Esophagus muscularis mucosa (tissue), 4 donors: Measurements from ENCODE around the gene DNAH11. TPM values are rescaled to one million over a fixed set of nuclear protein-coding genes. Genes with fewer than 3 reads are reported as not detected.
"Not testable (repeated sequence)": the region's sequence is repeated elsewhere in the genome, so short reads cannot be mapped to it uniquely, and the experiment has no call there.

Experiments
- DNase-seq: peaks from one replicate; pipeline ENCODE4 v3.0.0-alpha.2; 2017; ENCODE audit errors: extremely low spot score
- H3K27ac ChIP-seq, 4 donors: fragments of 200-600 bp; sonication (generic); replicated peaks in 1 of 4; 1 replicate in 3 of 4; 2 replicates in 1 of 4; pipeline ENCODE4 v1.5.1; 2016 to 2019; ENCODE audit warnings: mild to moderate bottlenecking in 1 of 4
- H3K27me3 ChIP-seq, 4 donors: fragments of 200-600 bp; sonication (generic); one replicate each; pipeline versions ENCODE4 v1.5.1 to v1.6.0; 2016 to 2019
- H3K36me3 ChIP-seq, 4 donors: fragments of 200-600 bp; sonication (generic); one replicate each; pipeline ENCODE4 v1.5.1; 2016 to 2019
- H3K4me1 ChIP-seq, 4 donors: fragments of 200-600 bp; sonication (generic); one replicate each; pipeline ENCODE4 v1.5.1; 2016 to 2019
- H3K4me3 ChIP-seq, 4 donors: fragments of 200-600 bp; sonication (generic); 1 replicate in 2 of 4; 2 replicates in 2 of 4; pipeline ENCODE4 v1.5.1; 2016 to 2019; ENCODE audit warnings: mild to moderate bottlenecking in 4 of 4, moderate library complexity in 1 of 4
- H3K9me3 ChIP-seq, 4 donors: fragments of 200-600 bp; sonication (generic); 1 replicate in 3 of 4; 2 replicates in 1 of 4; pipeline ENCODE4 v1.5.1; 2016 to 2019
- EP300 ChIP-seq: sonication (generic); formaldehyde crosslinking; IDR thresholded peaks from one replicate; pipeline ENCODE4 v1.6.1; 2017; ENCODE audit warnings: antibody characterized with exemption
- POLR2A ChIP-seq: fragments of 450-650 bp; IDR thresholded peaks from one replicate; pipeline ENCODE4 v1.6.1; 2017; ENCODE audit warnings: antibody characterized with exemption, moderate library complexity, mild to moderate bottlenecking, low read depth
- POLR2AphosphoS5 ChIP-seq, 2 donors: sonication (generic); formaldehyde crosslinking; IDR thresholded peaks; one replicate each; pipeline ENCODE4 v1.6.1; 2017; ENCODE audit warnings: antibody characterized with exemption in 2 of 2
- WGBS: methylation state at CpG from one replicate; pipeline ENCODE4 v1.1.5; 2018; 5-methylcytosine and 5-hydroxymethylcytosine counted together
- intact Hi-C: fragments of 100-400 bp; cut with DNase I; formaldehyde crosslinking; loops from one replicate; pipeline ENCODE4 v1.15.1; 2023
- total RNA-seq, 4 donors: library from RNA; depleted of rRNA; stranded (reverse); fragments of >200 nt; gene quantifications; one replicate each; pipeline versions ENCODE4 v1.1.0 to v1.2.1, GENCODE V29; 2016
- TF ChIP-seq, protein P1 (sequence below), 3 experiments: fragments of 200-600 bp in 2 of 3; fragments of 450-650 bp in 1 of 3; sonication (generic) in 2 of 3; IDR thresholded peaks; one replicate each; pipeline ENCODE4 v1.5.1; 2017 to 2019; ENCODE audit warnings: antibody characterized with exemption in 3 of 3, mild to moderate bottlenecking in 2 of 3, moderate library complexity in 1 of 3

Gene DNAH11
- total RNA-seq, 4 donors from 2014 or later, result 8.7 to 16.6 (median 13.1) TPM

DNA sequence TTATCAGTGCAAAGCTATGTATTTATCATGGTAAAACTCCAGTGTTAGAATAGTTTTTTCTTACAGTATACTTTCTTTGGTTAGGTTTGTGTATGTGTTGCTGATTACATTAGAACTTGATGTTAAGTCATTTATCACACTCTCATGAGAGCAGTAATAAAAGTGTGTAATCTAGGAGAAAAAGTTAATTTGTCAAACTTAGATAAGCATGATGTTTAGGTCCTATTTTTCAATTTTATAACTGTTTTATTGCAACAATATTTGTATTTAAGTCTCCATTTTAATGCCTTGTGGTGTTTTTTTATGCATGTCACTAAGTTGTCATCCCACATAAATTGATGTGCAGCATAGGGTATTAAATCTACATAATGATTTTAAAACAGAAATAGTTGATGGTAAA lies 28.8 kb upstream of the DNAH11 start:
- no peaks in the 10 kb centered on the region for H3K9me3 ChIP-seq
- peaks cover 0 to 11% (median 8%) of the 10 kb centered on the region in 4 donors for H3K36me3 ChIP-seq
- TF ChIP-seq, protein P1, sequence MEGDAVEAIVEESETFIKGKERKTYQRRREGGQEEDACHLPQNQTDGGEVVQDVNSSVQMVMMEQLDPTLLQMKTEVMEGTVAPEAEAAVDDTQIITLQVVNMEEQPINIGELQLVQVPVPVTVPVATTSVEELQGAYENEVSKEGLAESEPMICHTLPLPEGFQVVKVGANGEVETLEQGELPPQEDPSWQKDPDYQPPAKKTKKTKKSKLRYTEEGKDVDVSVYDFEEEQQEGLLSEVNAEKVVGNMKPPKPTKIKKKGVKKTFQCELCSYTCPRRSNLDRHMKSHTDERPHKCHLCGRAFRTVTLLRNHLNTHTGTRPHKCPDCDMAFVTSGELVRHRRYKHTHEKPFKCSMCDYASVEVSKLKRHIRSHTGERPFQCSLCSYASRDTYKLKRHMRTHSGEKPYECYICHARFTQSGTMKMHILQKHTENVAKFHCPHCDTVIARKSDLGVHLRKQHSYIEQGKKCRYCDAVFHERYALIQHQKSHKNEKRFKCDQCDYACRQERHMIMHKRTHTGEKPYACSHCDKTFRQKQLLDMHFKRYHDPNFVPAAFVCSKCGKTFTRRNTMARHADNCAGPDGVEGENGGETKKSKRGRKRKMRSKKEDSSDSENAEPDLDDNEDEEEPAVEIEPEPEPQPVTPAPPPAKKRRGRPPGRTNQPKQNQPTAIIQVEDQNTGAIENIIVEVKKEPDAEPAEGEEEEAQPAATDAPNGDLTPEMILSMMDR (IDR thresholded peaks at IDR 0.05), result no peak
- no peak for TF ChIP-seq POLR2AphosphoS5 (IDR thresholded peaks at IDR 0.05)
- TF ChIP-seq EP300, result no peak
- TF ChIP-seq POLR2A, result no peak
- no peaks in the 10 kb centered on the region for H3K27me3 ChIP-seq
- intact Hi-C loops, result no loop called here
- H3K4me1 ChIP-seq, result no peaks in the 10 kb centered on the region
- DNase-seq, result no peak
- H3K27ac ChIP-seq, result no peak overlapping the region
- no peak overlapping the region for H3K4me3 ChIP-seq

DNA sequence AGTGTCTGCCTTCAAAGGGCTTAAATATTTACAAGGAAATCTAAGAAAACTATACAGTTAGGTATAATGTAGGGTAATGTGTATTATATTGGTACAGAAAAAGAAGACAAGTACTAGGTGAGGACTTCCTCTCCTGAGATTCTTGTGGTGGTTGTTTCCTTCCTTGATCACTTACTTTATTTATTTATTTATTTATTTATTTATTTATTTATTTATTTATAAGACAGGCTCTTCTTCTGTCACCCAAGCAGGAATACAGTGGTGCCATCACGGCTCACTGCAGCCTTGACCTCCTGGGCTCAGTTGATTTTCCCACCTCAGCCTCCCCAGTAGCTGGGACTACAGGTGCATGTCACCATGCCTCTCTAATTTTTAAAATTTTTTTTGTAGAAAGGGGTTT lies 18.2 kb upstream of the DNAH11 start:
- 96% methylated on average over 1 of the region's 1 CpG for WGBS
- Histone ChIP-seq H3K27ac (no peak overlapping the region), H3K4me3 (no peak overlapping the region), H3K27me3 (no peaks in the 10 kb centered on the region), H3K4me1 (no peaks in the 10 kb centered on the region), H3K36me3 (no peaks in the 10 kb centered on the region), H3K9me3 (no peaks in the 10 kb centered on the region)
- intact Hi-C loops, result no loop called here
- no peak for DNase-seq
- TF ChIP-seq, protein P1 (IDR thresholded peaks at IDR 0.05), result no peak
- no peak for TF ChIP-seq POLR2A
- TF ChIP-seq EP300, result no peak
- TF ChIP-seq POLR2AphosphoS5 (IDR thresholded peaks at IDR 0.05), result no peak

DNA sequence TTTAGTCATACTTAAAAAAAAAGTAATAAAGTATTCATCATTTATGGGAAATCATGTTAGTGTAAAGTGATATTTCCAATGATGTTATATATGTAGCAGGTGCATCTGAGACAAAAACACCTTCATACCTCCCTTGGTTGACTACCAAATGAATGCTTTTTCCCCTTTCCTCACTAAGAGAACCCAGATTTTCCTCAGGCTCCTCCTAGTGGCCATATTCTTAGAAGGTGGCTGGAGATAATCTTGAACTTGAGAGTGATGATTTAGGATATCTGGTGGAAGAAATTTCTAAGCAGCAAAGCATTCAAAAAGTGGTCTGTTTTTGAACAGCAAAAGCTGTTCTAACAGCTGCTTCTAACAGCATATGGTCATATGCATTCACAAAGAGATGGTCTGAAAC lies 16.8 kb upstream of the DNAH11 start:
- Histone ChIP-seq H3K27ac (no peak overlapping the region), H3K4me3 (no peak overlapping the region), H3K9me3 (no peaks in the 10 kb centered on the region), H3K4me1 (no peaks in the 10 kb centered on the region), H3K36me3 (no peaks in the 10 kb centered on the region), H3K27me3 (no peaks in the 10 kb centered on the region)
- intact Hi-C loops, result no loop called here
- TF ChIP-seq, protein P1 (IDR thresholded peaks at IDR 0.05), result peak; percentile 32 to 51 (median 34)
- no peak for TF ChIP-seq POLR2AphosphoS5 (IDR thresholded peaks at IDR 0.05)
- DNase-seq, result no peak

GRCh38 chr7:21526448-21526847 lies 16.4 kb upstream of the DNAH11 start:
- WGBS, result 94% methylated on average over 3 of the region's 3 CpGs
- Histone ChIP-seq H3K36me3 (no peaks in the 10 kb centered on the region), H3K4me1 (no peaks in the 10 kb centered on the region), H3K4me3 (no peak overlapping the region), H3K27ac (no peak overlapping the region), H3K27me3 (no peaks in the 10 kb centered on the region), H3K9me3 (no peaks in the 10 kb centered on the region)
- intact Hi-C loops, result no loop called here
- no peak for DNase-seq
- no peak for TF ChIP-seq POLR2AphosphoS5 (IDR thresholded peaks at IDR 0.05)
- TF ChIP-seq POLR2A, result no peak
- no peak for TF ChIP-seq EP300
- TF ChIP-seq, protein P1 (IDR thresholded peaks at IDR 0.05), result no peak

GRCh38 chr7:21532485-21532884 lies 10.4 kb upstream of the DNAH11 start:
- H3K4me1 ChIP-seq, H3K4me3 ChIP-seq, DNase-seq, H3K9me3 ChIP-seq, H3K27me3 ChIP-seq, H3K27ac ChIP-seq, H3K36me3 ChIP-seq, intact Hi-C loops: not testable (repeated sequence)
- WGBS, result 12% methylated on average over 1 of the region's 1 CpG

- H3K4me3 ChIP-seq, H3K27me3 ChIP-seq, DNase-seq, H3K36me3 ChIP-seq, H3K9me3 ChIP-seq, H3K27ac ChIP-seq, H3K4me1 ChIP-seq, intact Hi-C loops: not testable (repeated sequence)
Measured at GRCh38 chr7:21533646-21534045, 9.2 kb upstream of the DNAH11 start.

GRCh38 chr7:21536445-21537118 lies 6.3 kb upstream of the DNAH11 start:
- H3K4me3 ChIP-seq, intact Hi-C loops: not testable (repeated sequence)

More at GRCh38 chr7:21536445-21537118, 6.3 kb upstream of the DNAH11 start:
- H3K9me3 ChIP-seq, H3K27me3 ChIP-seq, H3K27ac ChIP-seq, H3K4me1 ChIP-seq, DNase-seq, H3K36me3 ChIP-seq: not testable (repeated sequence)
- 96% methylated on average over 15 of the region's 27 CpGs for WGBS
